ENCODE measurements around the gene ZCCHC14. TPM values are rescaled to one million over a fixed set of nuclear protein-coding genes. Genes with fewer than 3 reads are reported as not detected.

The ZCCHC14 gene
- total and polyA plus RNA-seq, 2 of the 13 experiments (the other 11 are each of a cell fraction or from before 2014, with no cell fraction given), result 12.4 to 12.5 TPM

DNA sequence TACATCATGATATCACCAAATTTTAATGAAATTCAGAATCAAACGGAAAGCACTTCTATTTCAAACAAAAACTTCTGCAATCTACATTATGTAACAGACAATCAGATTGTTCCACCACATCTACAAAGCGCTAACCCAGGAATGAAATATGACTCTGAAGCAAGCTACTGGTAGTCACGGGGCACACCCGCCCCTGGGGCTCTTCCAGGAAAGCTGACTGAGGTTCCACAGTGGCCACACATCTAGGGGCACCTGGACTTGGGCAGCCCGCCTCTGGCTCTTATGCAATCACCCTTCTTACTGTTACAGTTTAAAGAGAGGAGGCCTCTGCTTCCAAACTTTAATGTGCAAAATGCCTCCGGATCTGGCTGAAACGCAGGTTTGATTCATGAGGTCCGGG lies 27.5 kb downstream of the ZCCHC14 start (continued):
- TF ChIP-seq, protein P1, sequence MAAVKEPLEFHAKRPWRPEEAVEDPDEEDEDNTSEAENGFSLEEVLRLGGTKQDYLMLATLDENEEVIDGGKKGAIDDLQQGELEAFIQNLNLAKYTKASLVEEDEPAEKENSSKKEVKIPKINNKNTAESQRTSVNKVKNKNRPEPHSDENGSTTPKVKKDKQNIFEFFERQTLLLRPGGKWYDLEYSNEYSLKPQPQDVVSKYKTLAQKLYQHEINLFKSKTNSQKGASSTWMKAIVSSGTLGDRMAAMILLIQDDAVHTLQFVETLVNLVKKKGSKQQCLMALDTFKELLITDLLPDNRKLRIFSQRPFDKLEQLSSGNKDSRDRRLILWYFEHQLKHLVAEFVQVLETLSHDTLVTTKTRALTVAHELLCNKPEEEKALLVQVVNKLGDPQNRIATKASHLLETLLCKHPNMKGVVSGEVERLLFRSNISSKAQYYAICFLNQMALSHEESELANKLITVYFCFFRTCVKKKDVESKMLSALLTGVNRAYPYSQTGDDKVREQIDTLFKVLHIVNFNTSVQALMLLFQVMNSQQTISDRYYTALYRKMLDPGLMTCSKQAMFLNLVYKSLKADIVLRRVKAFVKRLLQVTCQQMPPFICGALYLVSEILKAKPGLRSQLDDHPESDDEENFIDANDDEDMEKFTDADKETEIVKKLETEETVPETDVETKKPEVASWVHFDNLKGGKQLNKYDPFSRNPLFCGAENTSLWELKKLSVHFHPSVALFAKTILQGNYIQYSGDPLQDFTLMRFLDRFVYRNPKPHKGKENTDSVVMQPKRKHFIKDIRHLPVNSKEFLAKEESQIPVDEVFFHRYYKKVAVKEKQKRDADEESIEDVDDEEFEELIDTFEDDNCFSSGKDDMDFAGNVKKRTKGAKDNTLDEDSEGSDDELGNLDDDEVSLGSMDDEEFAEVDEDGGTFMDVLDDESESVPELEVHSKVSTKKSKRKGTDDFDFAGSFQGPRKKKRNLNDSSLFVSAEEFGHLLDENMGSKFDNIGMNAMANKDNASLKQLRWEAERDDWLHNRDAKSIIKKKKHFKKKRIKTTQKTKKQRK (IDR thresholded peaks at IDR 0.05; ENCODE audit: low read length), result no peak
- TF ChIP-seq FOSL2 (CRISPR knock-in tag; IDR thresholded peaks at IDR 0.05) (peak; percentile 64), SUZ12 (IDR thresholded peaks at IDR 0.05; ENCODE audit: low read depth, low read length) (no peak), CEBPG (CRISPR knock-in tag; IDR thresholded peaks at IDR 0.05) (peak; percentile 92), SALL1 (CRISPR knock-in tag; IDR thresholded peaks at IDR 0.05) (peak; percentile 50), U2AF2 (IDR thresholded peaks at IDR 0.05; ENCODE audit: low read depth, low read length) (no peak), ZNF749 (CRISPR knock-in tag; IDR thresholded peaks at IDR 0.05; ENCODE audit: borderline replicate concordance) (no peak), ZNF563 (CRISPR knock-in tag; IDR thresholded peaks at IDR 0.05) (no peak), POLR2AphosphoS5 (IDR thresholded peaks at IDR 0.05; ENCODE audit: low read depth, low read length) (no peak), ZSCAN20 (CRISPR knock-in tag; IDR thresholded peaks at IDR 0.05; ENCODE audit: borderline replicate concordance) (peak; percentile 67; the same call in 1 of the 2 replicates), SMARCC2 (IDR thresholded peaks at IDR 0.05) (no peak), ELF4 (CRISPR knock-in tag; IDR thresholded peaks at IDR 0.05; ENCODE audit: borderline replicate concordance) (0 out of 2 replicates have a peak, but pooled peaks have one; percentile 28), AHR (CRISPR knock-in tag; IDR thresholded peaks at IDR 0.05) (no peak), CREB1 (IDR thresholded peaks at IDR 0.05) (no peak), CREB1 (CRISPR knock-in tag; IDR thresholded peaks at IDR 0.05) (peak; percentile 27; the same call in 1 of the 2 replicates), ZNF510 (CRISPR knock-in tag; IDR thresholded peaks at IDR 0.05; ENCODE audit: low read depth) (no peak), NR2F1 (CRISPR knock-in tag; IDR thresholded peaks at IDR 0.05) (0 out of 4 replicates have a peak, but pooled peaks of 1 of the 2 experiments have one; percentile 22)
- TF ChIP-seq, protein P2, sequence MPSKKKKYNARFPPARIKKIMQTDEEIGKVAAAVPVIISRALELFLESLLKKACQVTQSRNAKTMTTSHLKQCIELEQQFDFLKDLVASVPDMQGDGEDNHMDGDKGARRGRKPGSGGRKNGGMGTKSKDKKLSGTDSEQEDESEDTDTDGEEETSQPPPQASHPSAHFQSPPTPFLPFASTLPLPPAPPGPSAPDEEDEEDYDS (CRISPR knock-in tag; IDR thresholded peaks at IDR 0.05), result 0 out of 2 replicates have a peak, but pooled peaks have one; percentile 27
- TF ChIP-seq, protein P3, sequence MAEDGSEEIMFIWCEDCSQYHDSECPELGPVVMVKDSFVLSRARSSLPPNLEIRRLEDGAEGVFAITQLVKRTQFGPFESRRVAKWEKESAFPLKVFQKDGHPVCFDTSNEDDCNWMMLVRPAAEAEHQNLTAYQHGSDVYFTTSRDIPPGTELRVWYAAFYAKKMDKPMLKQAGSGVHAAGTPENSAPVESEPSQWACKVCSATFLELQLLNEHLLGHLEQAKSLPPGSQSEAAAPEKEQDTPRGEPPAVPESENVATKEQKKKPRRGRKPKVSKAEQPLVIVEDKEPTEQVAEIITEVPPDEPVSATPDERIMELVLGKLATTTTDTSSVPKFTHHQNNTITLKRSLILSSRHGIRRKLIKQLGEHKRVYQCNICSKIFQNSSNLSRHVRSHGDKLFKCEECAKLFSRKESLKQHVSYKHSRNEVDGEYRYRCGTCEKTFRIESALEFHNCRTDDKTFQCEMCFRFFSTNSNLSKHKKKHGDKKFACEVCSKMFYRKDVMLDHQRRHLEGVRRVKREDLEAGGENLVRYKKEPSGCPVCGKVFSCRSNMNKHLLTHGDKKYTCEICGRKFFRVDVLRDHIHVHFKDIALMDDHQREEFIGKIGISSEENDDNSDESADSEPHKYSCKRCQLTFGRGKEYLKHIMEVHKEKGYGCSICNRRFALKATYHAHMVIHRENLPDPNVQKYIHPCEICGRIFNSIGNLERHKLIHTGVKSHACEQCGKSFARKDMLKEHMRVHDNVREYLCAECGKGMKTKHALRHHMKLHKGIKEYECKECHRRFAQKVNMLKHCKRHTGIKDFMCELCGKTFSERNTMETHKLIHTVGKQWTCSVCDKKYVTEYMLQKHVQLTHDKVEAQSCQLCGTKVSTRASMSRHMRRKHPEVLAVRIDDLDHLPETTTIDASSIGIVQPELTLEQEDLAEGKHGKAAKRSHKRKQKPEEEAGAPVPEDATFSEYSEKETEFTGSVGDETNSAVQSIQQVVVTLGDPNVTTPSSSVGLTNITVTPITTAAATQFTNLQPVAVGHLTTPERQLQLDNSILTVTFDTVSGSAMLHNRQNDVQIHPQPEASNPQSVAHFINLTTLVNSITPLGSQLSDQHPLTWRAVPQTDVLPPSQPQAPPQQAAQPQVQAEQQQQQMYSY (CRISPR knock-in tag; IDR thresholded peaks at IDR 0.05), result 0 out of 2 replicates have a peak, but pooled peaks have one; percentile 59
- TF ChIP-seq, protein P4, sequence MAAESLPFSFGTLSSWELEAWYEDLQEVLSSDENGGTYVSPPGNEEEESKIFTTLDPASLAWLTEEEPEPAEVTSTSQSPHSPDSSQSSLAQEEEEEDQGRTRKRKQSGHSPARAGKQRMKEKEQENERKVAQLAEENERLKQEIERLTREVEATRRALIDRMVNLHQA (CRISPR knock-in tag; IDR thresholded peaks at IDR 0.05), result no peak
- TF ChIP-seq, protein P5, sequence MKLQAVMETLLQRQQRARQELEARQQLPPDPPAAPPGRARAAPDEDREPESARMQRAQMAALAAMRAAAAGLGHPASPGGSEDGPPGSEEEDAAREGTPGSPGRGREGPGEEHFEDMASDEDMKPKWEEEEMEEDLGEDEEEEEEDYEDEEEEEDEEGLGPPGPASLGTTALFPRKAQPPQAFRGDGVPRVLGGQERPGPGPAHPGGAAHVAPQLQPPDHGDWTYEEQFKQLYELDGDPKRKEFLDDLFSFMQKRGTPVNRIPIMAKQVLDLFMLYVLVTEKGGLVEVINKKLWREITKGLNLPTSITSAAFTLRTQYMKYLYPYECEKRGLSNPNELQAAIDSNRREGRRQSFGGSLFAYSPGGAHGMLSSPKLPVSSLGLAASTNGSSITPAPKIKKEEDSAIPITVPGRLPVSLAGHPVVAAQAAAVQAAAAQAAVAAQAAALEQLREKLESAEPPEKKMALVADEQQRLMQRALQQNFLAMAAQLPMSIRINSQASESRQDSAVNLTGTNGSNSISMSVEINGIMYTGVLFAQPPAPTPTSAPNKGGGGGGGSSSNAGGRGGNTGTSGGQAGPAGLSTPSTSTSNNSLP (IDR thresholded peaks at IDR 0.05; ENCODE audit: low read depth, low read length), result no peak
- TF ChIP-seq, protein P6, sequence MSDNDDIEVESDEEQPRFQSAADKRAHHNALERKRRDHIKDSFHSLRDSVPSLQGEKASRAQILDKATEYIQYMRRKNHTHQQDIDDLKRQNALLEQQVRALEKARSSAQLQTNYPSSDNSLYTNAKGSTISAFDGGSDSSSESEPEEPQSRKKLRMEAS (IDR thresholded peaks at IDR 0.05), result peak; percentile 41; the same call in 1 of the 2 replicates

All from HepG2 (cell line).